Spinal cord (tissue), 10 donors: ENCODE measurements around the gene RIOK2. TPM values are rescaled to one million over a fixed set of nuclear protein-coding genes. Genes with fewer than 3 reads are reported as not detected.

ENCODE experiments used
- DNase-seq, 6 donors: peaks; one replicate each; pipeline versions ENCODE4 v3.0.0 to v3.0.0-alpha.2; 2013 to 2015; ENCODE audit warnings: low spot score in 6 of 6, low read depth in 4 of 6
- H3K27ac ChIP-seq: one replicate; pipeline ENCODE4 v1.5.1; 2013; ENCODE audit warnings: low read depth, low read length, control low read depth
- H3K27me3 ChIP-seq: one replicate; pipeline ENCODE4 v1.6.1; 2013; ENCODE audit warnings: low read length; ENCODE audit not compliant: control insufficient read depth, insufficient read depth
- H3K36me3 ChIP-seq: one replicate; pipeline ENCODE4 v1.6.1; 2013; ENCODE audit warnings: low read length; ENCODE audit not compliant: control insufficient read depth, insufficient read depth
- H3K4me1 ChIP-seq: one replicate; pipeline ENCODE4 v1.6.1; 2013; ENCODE audit warnings: low read length; ENCODE audit not compliant: control insufficient read depth, insufficient read depth
- H3K4me3 ChIP-seq: one replicate; pipeline ENCODE4 v1.5.1; 2013; ENCODE audit warnings: low read depth, low read length, control low read depth
- H3K9me3 ChIP-seq: one replicate; pipeline ENCODE4 v1.6.1; 2013; ENCODE audit warnings: low read length; ENCODE audit not compliant: control insufficient read depth, insufficient read depth
- WGBS: methylation state at CpG from one replicate; pipeline ENCODE4 v1.1.5; 2013; ENCODE audit warnings: missing lambda C conversion rate; ENCODE audit not compliant: insufficient coverage; 5-methylcytosine and 5-hydroxymethylcytosine counted together
- polyA plus RNA-seq, 2 donors: library from polyadenylated mRNA; unstranded; fragments of 120-200 nt; gene quantifications; one replicate each; pipeline ENCODE4 v1.2.1, GENCODE V29; 2013; ENCODE audit not compliant: insufficient read length in 2 of 2
- small RNA-seq: library from RNA; depleted of rRNA; stranded (forward); fragments of <200 nt; gene quantifications from one replicate; pipeline ENCODE3, GENCODE V24; 2014; ENCODE audit warnings: low replicate concordance
- total RNA-seq, 2 donors: library from RNA; depleted of rRNA in 1 of 2; stranded (reverse); fragments of 120-200 nt in 1 of 2; fragments of >200 nt in 1 of 2; gene quantifications; one replicate each; pipeline versions ENCODE4 v1.2.3 to v1.2.4, GENCODE V29; 2013 to 2014
- donor health status: healthy.

Gene RIOK2
- total and polyA plus RNA-seq, 4 donors: 24.3 to 30.8 (median 29.0) TPM

DNA sequence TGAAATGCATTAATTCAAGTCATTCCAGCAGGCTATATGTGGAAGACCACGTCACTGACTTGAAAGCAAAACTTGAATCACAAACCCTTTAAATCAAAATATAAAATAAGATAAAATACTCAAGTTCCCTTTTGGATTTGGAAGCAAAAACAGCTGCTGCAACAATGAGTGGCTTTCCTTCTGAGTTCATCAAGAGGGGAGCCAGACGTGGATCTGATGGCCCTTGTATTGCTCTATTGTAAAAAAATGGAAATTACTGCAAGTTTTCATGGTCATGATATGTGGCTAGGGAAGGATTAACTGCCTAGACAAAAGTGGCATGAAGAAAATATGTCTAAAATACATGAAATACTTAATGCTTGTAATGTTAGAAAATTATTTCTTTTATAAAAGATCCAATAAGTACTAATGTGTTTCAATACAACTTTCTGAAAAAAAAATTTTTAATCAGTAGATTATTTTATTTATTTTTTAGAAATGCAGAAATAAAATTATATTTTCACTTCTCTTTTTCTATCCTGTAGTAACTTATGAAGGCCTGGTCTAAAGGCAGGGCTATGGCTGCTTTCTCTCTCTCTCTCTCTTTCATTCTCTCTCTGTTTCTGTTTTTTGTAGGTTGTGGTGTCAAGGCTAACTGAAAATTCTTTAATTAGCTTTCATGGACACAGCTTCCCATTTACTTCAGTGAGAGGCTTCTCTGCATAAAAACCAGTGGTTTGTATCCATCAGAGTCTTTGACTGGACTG lies 64.6 kb downstream of the RIOK2 start:
- DNase-seq: no peak

DNA sequence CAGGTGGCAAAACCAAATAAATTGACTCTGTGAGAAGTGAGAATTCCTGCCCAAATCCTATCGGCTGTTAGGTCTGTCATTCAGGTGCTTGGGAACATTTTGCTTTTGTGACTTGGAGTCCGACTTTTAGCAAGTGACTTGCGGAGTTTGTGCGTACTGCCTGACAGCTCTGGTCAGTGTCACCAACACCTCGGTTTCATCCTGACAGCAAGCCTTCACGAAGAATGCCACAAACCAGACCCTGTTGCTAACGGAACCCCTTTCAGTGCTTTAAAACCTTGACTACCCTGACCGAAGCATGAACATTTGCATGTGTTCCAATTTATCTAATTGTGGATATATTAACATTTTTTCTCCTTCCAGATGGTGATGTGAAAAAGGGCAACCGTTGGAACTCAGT lies 67.1 kb downstream of the RIOK2 start:
- no peaks in the 10 kb centered on the region for H3K36me3 ChIP-seq
- H3K4me3 ChIP-seq: no peak overlapping the region
- H3K27me3 ChIP-seq: no peaks in the 10 kb centered on the region
- no peaks in the 10 kb centered on the region for H3K9me3 ChIP-seq
- no peak for DNase-seq
- WGBS: 86% methylated on average over 6 of the region's 9 CpGs
- no peaks in the 10 kb centered on the region for H3K4me1 ChIP-seq
- no peak overlapping the region for H3K27ac ChIP-seq

More for the DNA sequence above, 64.6 kb downstream of the RIOK2 start:
- Histone ChIP-seq H3K27ac (peak overlapping the region; percentile 45), H3K9me3 (no peaks in the 10 kb centered on the region), H3K4me3 (no peak overlapping the region), H3K36me3 (no peaks in the 10 kb centered on the region), H3K27me3 (no peaks in the 10 kb centered on the region), H3K4me1 (no peaks in the 10 kb centered on the region)
- WGBS: 80% methylated on average over 1 of the region's 2 CpGs

DNA sequence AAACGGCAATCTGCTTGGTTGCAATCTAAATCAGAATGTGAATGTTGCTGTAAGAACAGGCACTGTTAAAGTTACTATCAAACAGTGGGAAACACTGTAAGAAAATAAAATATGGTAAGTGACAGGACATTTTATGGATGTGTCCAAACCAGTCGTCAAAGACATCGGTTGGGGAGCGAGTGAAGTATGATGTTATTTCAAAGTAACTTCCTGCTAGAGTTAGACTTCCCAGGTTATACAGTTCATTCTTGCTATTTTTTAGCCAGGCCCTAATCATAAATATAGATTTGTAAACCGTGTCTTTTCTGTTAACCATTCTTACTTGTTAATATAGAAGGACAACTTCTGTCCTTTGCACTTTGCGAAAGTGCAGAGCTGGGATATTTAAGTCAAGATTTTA lies 70.8 kb downstream of the RIOK2 start:
- no peaks in the 10 kb centered on the region for H3K9me3 ChIP-seq
- 90% methylated on average over 2 of the region's 6 CpGs for WGBS
- no peaks in the 10 kb centered on the region for H3K36me3 ChIP-seq
- DNase-seq: no peak
- no peak overlapping the region for H3K4me3 ChIP-seq
- no peaks in the 10 kb centered on the region for H3K27me3 ChIP-seq
- peaks cover 4% of the 10 kb centered on the region for H3K4me1 ChIP-seq
- H3K27ac ChIP-seq: peak overlapping the region; percentile 3

DNA sequence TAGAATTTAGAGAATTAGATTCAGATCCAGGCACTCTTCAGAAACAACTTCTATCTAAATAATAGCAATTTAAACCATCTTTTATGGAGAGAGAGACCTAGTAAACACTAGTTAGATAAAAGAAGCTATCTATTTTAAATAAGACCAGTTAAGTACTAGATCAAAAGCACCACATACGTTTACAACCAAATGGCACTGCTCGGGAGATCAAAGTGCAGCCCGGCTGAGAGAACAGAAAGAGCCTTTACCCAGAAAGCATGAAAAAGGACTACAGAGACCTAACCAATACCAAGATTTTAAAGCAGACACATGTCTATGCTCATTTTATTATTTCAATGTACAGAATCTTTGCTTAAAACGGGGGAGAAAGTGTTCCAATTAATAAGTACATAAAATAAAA lies 71.4 kb downstream of the RIOK2 start:
- no peak overlapping the region for H3K4me3 ChIP-seq
- no peaks in the 10 kb centered on the region for H3K9me3 ChIP-seq
- no peaks in the 10 kb centered on the region for H3K36me3 ChIP-seq
- H3K27me3 ChIP-seq: no peaks in the 10 kb centered on the region
- WGBS: no CpG with 5 or more reads among the region's 4 CpGs
- H3K4me1 ChIP-seq: peaks cover 4% of the 10 kb centered on the region
- H3K27ac ChIP-seq: peak overlapping the region; percentile 3
- DNase-seq: peak in 1 of 6 donors; percentile 47

DNA sequence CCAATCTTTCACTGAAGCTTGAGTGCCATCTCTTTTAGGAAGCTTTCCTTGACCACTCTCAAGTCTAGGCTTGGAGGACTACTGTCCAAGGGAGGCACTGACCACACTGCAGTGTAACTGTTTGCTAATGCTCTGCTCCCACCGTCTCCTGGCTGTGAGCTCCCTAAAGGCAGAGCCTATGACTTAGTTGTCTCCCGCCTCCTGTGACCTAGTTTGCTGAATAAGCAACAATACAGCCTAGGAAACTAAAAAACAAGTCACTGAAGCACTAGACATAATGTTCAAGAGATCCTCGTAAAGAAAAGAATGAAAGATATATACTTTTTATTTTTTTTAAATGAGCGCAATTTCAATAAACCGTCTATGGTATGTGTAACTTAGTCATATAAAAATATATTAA lies 72.0 kb downstream of the RIOK2 start:
- Histone ChIP-seq H3K27me3 (no peaks in the 10 kb centered on the region), H3K4me1 (peaks cover 4% of the 10 kb centered on the region), H3K36me3 (no peaks in the 10 kb centered on the region), H3K4me3 (no peak overlapping the region), H3K9me3 (no peaks in the 10 kb centered on the region), H3K27ac (peak overlapping the region; percentile 72)
- peak in 2 of 6 donors; percentile 40 to 50 for DNase-seq
- no CpG with 5 or more reads among the region's 5 CpGs for WGBS

Small RNAs within 50 kb of the gene (small RNA-seq; reads per million reads assigned to genes)
- not detected for gene RNU1-73P

Other genes starting within 250 kb of the RIOK2 start
- gene LNPEP, start 247.2 kb downstream of the RIOK2 start, total RNA-seq: 10 to 100 TPM; 39.3 to 98.3 TPM
- gene LNPEP, start 247.2 kb downstream of the RIOK2 start, polyA plus RNA-seq: 10 to 100 TPM; 15.9 to 17.5 TPM
- 10 to 100 TPM; 22.3 to 40.5 TPM for gene LIX1, start 40.6 kb downstream of the RIOK2 start, total RNA-seq
- 10 to 100 TPM; 42.6 to 68.9 TPM for gene LIX1, start 40.6 kb downstream of the RIOK2 start, polyA plus RNA-seq